B cell (primary cell): ENCODE measurements around the gene CERK.

ENCODE experiments used
- EZH2 ChIP-seq: IDR thresholded peaks from 2 replicates; pipeline ENCODE4 v1.6.1; 2012; ENCODE audit warnings: borderline replicate concordance, low read depth, mild to moderate bottlenecking, moderate library complexity, low read length; ENCODE audit not compliant: insufficient read depth, poor library complexity, severe bottlenecking
- TF ChIP-seq, protein P1 (sequence below): fragments of 200-600 bp; IDR thresholded peaks from one replicate; pipeline ENCODE4 v1.8.0; 2022; ENCODE audit warnings: antibody characterized with exemption, mild to moderate bottlenecking

- TF ChIP-seq, protein P1, sequence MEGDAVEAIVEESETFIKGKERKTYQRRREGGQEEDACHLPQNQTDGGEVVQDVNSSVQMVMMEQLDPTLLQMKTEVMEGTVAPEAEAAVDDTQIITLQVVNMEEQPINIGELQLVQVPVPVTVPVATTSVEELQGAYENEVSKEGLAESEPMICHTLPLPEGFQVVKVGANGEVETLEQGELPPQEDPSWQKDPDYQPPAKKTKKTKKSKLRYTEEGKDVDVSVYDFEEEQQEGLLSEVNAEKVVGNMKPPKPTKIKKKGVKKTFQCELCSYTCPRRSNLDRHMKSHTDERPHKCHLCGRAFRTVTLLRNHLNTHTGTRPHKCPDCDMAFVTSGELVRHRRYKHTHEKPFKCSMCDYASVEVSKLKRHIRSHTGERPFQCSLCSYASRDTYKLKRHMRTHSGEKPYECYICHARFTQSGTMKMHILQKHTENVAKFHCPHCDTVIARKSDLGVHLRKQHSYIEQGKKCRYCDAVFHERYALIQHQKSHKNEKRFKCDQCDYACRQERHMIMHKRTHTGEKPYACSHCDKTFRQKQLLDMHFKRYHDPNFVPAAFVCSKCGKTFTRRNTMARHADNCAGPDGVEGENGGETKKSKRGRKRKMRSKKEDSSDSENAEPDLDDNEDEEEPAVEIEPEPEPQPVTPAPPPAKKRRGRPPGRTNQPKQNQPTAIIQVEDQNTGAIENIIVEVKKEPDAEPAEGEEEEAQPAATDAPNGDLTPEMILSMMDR = no peak
- TF ChIP-seq EZH2 = no peak
These were observed 87.8 kb downstream of the CERK start for GRCh38 chr22:46650078-46650810.
